ENCODE data around the gene UBE2S.

- TF ChIP-seq CTCF (IDR thresholded peaks at IDR 0.05), result no peak
- TF ChIP-seq POLR2A (IDR thresholded peaks at IDR 0.05), result no peak
Observed at GRCh38 chr19:55373306-55373992, 34.1 kb downstream of the UBE2S start.

Data from lower leg skin (tissue), 3 donors.